H9 (cell line): ENCODE results near the gene ALDH9A1. TPM values are rescaled to one million over a fixed set of nuclear protein-coding genes. Genes with fewer than 3 reads are reported as not detected.

Source experiments
- DNase-seq: peaks from one replicate; pipeline ENCODE4 v3.0.0-alpha.2; 2017
- H2AFZ ChIP-seq: one replicate; pipeline ENCODE4 v1.6.1; 2013; ENCODE audit warnings: mild to moderate bottlenecking, low read length, control low read depth, moderate library complexity
- H2AK5ac ChIP-seq: 2 replicates; pipeline ENCODE4 v1.6.1; 2013; ENCODE audit warnings: low read length, control low read depth, mixed read lengths; ENCODE audit not compliant: insufficient read length
- H2BK120ac ChIP-seq: one replicate; pipeline ENCODE4 v1.6.1; 2013; ENCODE audit warnings: low read depth, mild to moderate bottlenecking, low read length, control low read depth, inconsistent platforms; ENCODE audit not compliant: poor library complexity, severe bottlenecking
- H2BK12ac ChIP-seq: 2 replicates; pipeline ENCODE4 v1.6.1; 2013; ENCODE audit warnings: low read length, control low read depth, mixed read lengths, low read depth; ENCODE audit not compliant: insufficient read length
- H2BK15ac ChIP-seq: 2 replicates; pipeline ENCODE4 v1.6.1; 2013; ENCODE audit warnings: low read depth, low read length, control low read depth
- H2BK20ac ChIP-seq: one replicate; pipeline ENCODE4 v1.6.1; 2013; ENCODE audit warnings: low read depth, mild to moderate bottlenecking, low read length, control low read depth, inconsistent platforms; ENCODE audit not compliant: poor library complexity, severe bottlenecking
- H2BK5ac ChIP-seq: 2 replicates; pipeline ENCODE4 v1.6.1; 2013; ENCODE audit warnings: low read length, control low read depth, mixed read lengths; ENCODE audit not compliant: insufficient read length
- H3K14ac ChIP-seq: 2 replicates; pipeline ENCODE4 v1.6.1; 2013; ENCODE audit warnings: low read length, control low read depth; ENCODE audit not compliant: insufficient read depth
- H3K18ac ChIP-seq: 2 replicates; pipeline ENCODE4 v1.6.1; 2013; ENCODE audit warnings: low read depth, mild to moderate bottlenecking, mixed read lengths, low read length, control low read depth; ENCODE audit not compliant: insufficient read length
- H3K23ac ChIP-seq: 2 replicates; pipeline ENCODE4 v1.6.1; 2013; ENCODE audit warnings: low read length, control low read depth, mixed read lengths, low read depth; ENCODE audit not compliant: insufficient read length
- H3K23me2 ChIP-seq: 2 replicates; pipeline ENCODE4 v1.6.1; 2013; ENCODE audit warnings: low read depth, mild to moderate bottlenecking, mixed read lengths, low read length, control low read depth; ENCODE audit not compliant: insufficient read length, poor library complexity, severe bottlenecking
- H3K27ac ChIP-seq: 2 replicates; pipeline ENCODE4 v1.5.1; 2013; ENCODE audit warnings: low read length, control low read depth, mixed read lengths, low read depth; ENCODE audit not compliant: insufficient read length
- H3K27me3 ChIP-seq: 2 replicates; pipeline ENCODE4 v1.6.1; 2013; ENCODE audit warnings: low read length, control low read depth, inconsistent platforms; ENCODE audit not compliant: insufficient read depth
- H3K4ac ChIP-seq: 2 replicates; pipeline ENCODE4 v1.6.1; 2013; ENCODE audit warnings: low read depth, mild to moderate bottlenecking, control low read depth, inconsistent platforms, low read length, moderate library complexity
- H3K4me1 ChIP-seq: 2 replicates; pipeline ENCODE4 v1.6.1; 2013; ENCODE audit warnings: low read length, control low read depth, inconsistent platforms; ENCODE audit not compliant: insufficient read depth
- H3K4me2 ChIP-seq: 2 replicates; pipeline ENCODE4 v1.6.1; 2013; ENCODE audit warnings: low read length, control low read depth, mixed read lengths; ENCODE audit not compliant: insufficient read length, insufficient read depth
- H3K56ac ChIP-seq: 2 replicates; pipeline ENCODE4 v1.6.1; 2013; ENCODE audit warnings: low read depth, mild to moderate bottlenecking, mixed read lengths, low read length, control low read depth; ENCODE audit not compliant: insufficient read length
- H3K79me1 ChIP-seq: 2 replicates; pipeline ENCODE4 v1.6.1; 2013; ENCODE audit warnings: low read depth, mild to moderate bottlenecking, moderate library complexity, low read length, control low read depth, inconsistent platforms; ENCODE audit not compliant: insufficient read depth, poor library complexity, severe bottlenecking
- H3K79me2 ChIP-seq: 2 replicates; pipeline ENCODE4 v1.6.1; 2013; ENCODE audit warnings: low read length, control low read depth, inconsistent platforms; ENCODE audit not compliant: insufficient read depth
- H3K9ac ChIP-seq: 2 replicates; pipeline ENCODE4 v1.6.1; 2013; ENCODE audit warnings: low read length, control low read depth, mixed read lengths; ENCODE audit not compliant: insufficient read length; ENCODE audit errors: extremely low read depth
- H3K9me3 ChIP-seq: one replicate; pipeline ENCODE4 v1.6.1; 2013; ENCODE audit warnings: low read depth, low read length, inconsistent platforms; ENCODE audit not compliant: control insufficient read depth
- H3T11ph ChIP-seq: one replicate; pipeline ENCODE4 v1.6.1; 2013; ENCODE audit warnings: mild to moderate bottlenecking, low read length, control low read depth, inconsistent platforms
- H4K20me1 ChIP-seq: one replicate; pipeline ENCODE4 v1.6.1; 2013; ENCODE audit not compliant: control insufficient read depth, insufficient read length, insufficient read depth
- H4K5ac ChIP-seq: 2 replicates; pipeline ENCODE4 v1.6.1; 2013; ENCODE audit warnings: low read depth, mild to moderate bottlenecking, mixed read lengths, low read length, control low read depth; ENCODE audit not compliant: insufficient read length
- H4K8ac ChIP-seq: replicated peaks from 2 replicates; pipeline ENCODE4 v1.6.1; 2013; ENCODE audit warnings: low read length, control low read depth, mixed read lengths, low read depth; ENCODE audit not compliant: insufficient read length
- H4K91ac ChIP-seq: 2 replicates; pipeline ENCODE4 v1.6.1; 2013; ENCODE audit warnings: low read depth, mild to moderate bottlenecking, moderate library complexity, mixed read lengths, low read length, control low read depth; ENCODE audit not compliant: insufficient read length
- H3K27ac Mint-ChIP-seq, 3 experiments: 2 replicates in 2 of 3; 3 replicates in 1 of 3; pipeline ENCODE4 v1.8.0; 2020 to 2021; ENCODE audit warnings: mixed read lengths in 3 of 3, mild to moderate bottlenecking in 1 of 3, moderate library complexity in 1 of 3
- H3K27me3 Mint-ChIP-seq: 2 replicates; pipeline ENCODE4 v1.8.0; 2021; ENCODE audit warnings: low read depth, mild to moderate bottlenecking, moderate library complexity, mixed read lengths
- H3K36me3 Mint-ChIP-seq, 3 experiments: 2 replicates in 2 of 3; 3 replicates in 1 of 3; pipeline ENCODE4 v1.8.0; 2020 to 2021; ENCODE audit warnings: low read depth in 3 of 3, mixed read lengths in 3 of 3; ENCODE audit not compliant: insufficient read depth in 1 of 3
- H3K4me1 Mint-ChIP-seq, 2 experiments: 2 replicates each; pipeline ENCODE4 v1.8.0; 2020; ENCODE audit warnings: mixed read lengths in 2 of 2
- H3K4me3 Mint-ChIP-seq, 2 experiments: 2 replicates in 1 of 2; 3 replicates in 1 of 2; pipeline ENCODE4 v1.8.0; 2020 to 2021; ENCODE audit warnings: mild to moderate bottlenecking in 2 of 2, mixed read lengths in 2 of 2, moderate library complexity in 1 of 2
- H3K9me3 Mint-ChIP-seq, 2 experiments: 2 replicates in 1 of 2; 3 replicates in 1 of 2; pipeline ENCODE4 v1.8.0; 2020; ENCODE audit warnings: mild to moderate bottlenecking in 2 of 2, mixed read lengths in 2 of 2, moderate library complexity in 1 of 2
- CTCF ChIP-seq: fragments of 200-600 bp; sonication (generic); conservative IDR thresholded peaks from 3 replicates; pipeline ENCODE4 v1.8.0; 2021; ENCODE audit warnings: antibody characterized with exemption, mild to moderate bottlenecking
- WGBS: extraction: QIAGEN DNeasy Blood & Tissue Kit; methylation state at CpG from one replicate; pipeline ENCODE4 v1.1.7; 2013; ENCODE audit warnings: missing lambda C conversion rate, low lambda C conversion rate, mixed read lengths; ENCODE audit not compliant: insufficient read length; ENCODE audit errors: extremely low coverage; 5-methylcytosine and 5-hydroxymethylcytosine counted together
- total RNA-seq: library from RNA; stranded (reverse); gene quantifications from 2 replicates; pipeline ENCODE4 v1.2.1, GENCODE V29; 2021

ALDH9A1 gene
- total RNA-seq, 1 experiment from 2014 or later: 55.0 TPM

GRCh38 chr1:165666152-165666825, 32.1 kb downstream of the ALDH9A1 start:
- Mint-ChIP-seq H3K27me3 (no peaks in the 10 kb centered on the region), H3K4me1 (no peaks in the 10 kb centered on the region), H3K4me3 (no peak overlapping the region), H3K27ac (no peak overlapping the region), H3K9me3 (no peaks in the 10 kb centered on the region), H3K36me3 (peaks cover 15 to 77% (median 62%) of the 10 kb centered on the region in 3 experiments; a peak in 6 of 7 replicates)
- Histone ChIP-seq H4K20me1 (no peaks in the 10 kb centered on the region), H3K4me2 (no peak overlapping the region), H3K27ac (no peak overlapping the region), H3K14ac (no peak overlapping the region), H2BK12ac (no peak overlapping the region), H3K79me2 (no peaks in the 10 kb centered on the region), H2AK5ac (no peak overlapping the region), H2BK15ac (no peak overlapping the region), H2AFZ (no peak overlapping the region), H3K79me1 (no peaks in the 10 kb centered on the region), H3K56ac (no peak overlapping the region), H2BK5ac (no peak overlapping the region), H4K91ac (no peak overlapping the region), H3K9me3 (no peaks in the 10 kb centered on the region), H4K5ac (no peak overlapping the region), H3K18ac (no peak overlapping the region), H3K23ac (no peak overlapping the region), H2BK20ac (no peak overlapping the region), H3K9ac (no peak overlapping the region), H3T11ph (no peak overlapping the region), H3K4me1 (no peaks in the 10 kb centered on the region), H3K4ac (no peak overlapping the region), H4K8ac (no peak overlapping the region), H2BK120ac (no peak overlapping the region), H3K23me2 (no peaks in the 10 kb centered on the region), H3K27me3 (no peaks in the 10 kb centered on the region)
- WGBS: no CpG with 5 or more reads among the region's 5 CpGs
- no peak for DNase-seq
- TF ChIP-seq CTCF: no peak
